Esophagus squamous epithelium (tissue), 5 donors: ENCODE data around the gene NELFCD. TPM values are rescaled to one million over a fixed set of nuclear protein-coding genes. Genes with fewer than 3 reads are reported as not detected.
A peak's percentile ranks its signal among the peaks of the same experiment; 100 is the strongest.

Experiments used
- DNase-seq: peaks from one replicate; lab custom pipeline; 2025; lab: John Stamatoyannopoulos, UW
- H3K27ac ChIP-seq, 4 donors: fragments of 200-600 bp; sonication (generic); one replicate each; pipeline ENCODE4 v1.5.1; 2016 to 2019; ENCODE audit warnings: mild to moderate bottlenecking in 1 of 4
- H3K27me3 ChIP-seq, 4 donors: fragments of 200-600 bp; sonication (generic); 1 replicate in 3 of 4; 2 replicates in 1 of 4; pipeline versions ENCODE4 v1.5.1 to v1.6.0; 2017 to 2021; ENCODE audit warnings: antibody characterized with exemption in 1 of 4
- H3K36me3 ChIP-seq, 3 donors: fragments of 200-600 bp; sonication (generic); one replicate each; pipeline ENCODE4 v1.5.1; 2016 to 2019
- H3K4me1 ChIP-seq, 3 donors: fragments of 200-600 bp; sonication (generic); one replicate each; pipeline ENCODE4 v1.5.1; 2017 to 2019
- H3K4me3 ChIP-seq, 4 donors: fragments of 200-600 bp; sonication (generic); 1 replicate in 3 of 4; 2 replicates in 1 of 4; pipeline ENCODE4 v1.5.1; 2016 to 2019; ENCODE audit warnings: mild to moderate bottlenecking in 2 of 4, moderate library complexity in 1 of 4
- H3K9me3 ChIP-seq, 3 donors: fragments of 200-600 bp; sonication (generic); one replicate each; pipeline ENCODE4 v1.5.1; 2016 to 2019
- CTCF ChIP-seq, 6 experiments: fragments of 450-650 bp in 4 of 6; fragments of 200-600 bp in 2 of 6; sonication (generic) in 2 of 6; IDR thresholded peaks; one replicate each; pipeline ENCODE4 v1.5.1; 2016 to 2019; ENCODE audit warnings: antibody characterized with exemption in 6 of 6, mild to moderate bottlenecking in 4 of 6, moderate library complexity in 4 of 6
- POLR2A ChIP-seq, 4 donors: fragments of 450-650 bp; IDR thresholded peaks; one replicate each; pipeline ENCODE4 v1.6.1; 2017; ENCODE audit warnings: antibody characterized with exemption in 4 of 4, mild to moderate bottlenecking in 4 of 4, moderate library complexity in 3 of 4
- WGBS, 2 donors: methylation state at CpG; one replicate each; pipeline ENCODE4 v1.1.5; 2018; 5-methylcytosine and 5-hydroxymethylcytosine counted together
- intact Hi-C: fragments of 100-400 bp; cut with DNase I; formaldehyde crosslinking; loops from one replicate; pipeline ENCODE4 v1.15.0; 2022
- total RNA-seq, 4 donors: library from RNA; depleted of rRNA; stranded (reverse); fragments of >200 nt; gene quantifications; one replicate each; pipeline ENCODE4 v1.1.0, GENCODE V29; 2016
- donor health status: DM: yes; HTN: yes; CAD: no.

The NELFCD gene
- total RNA-seq, 4 donors from 2014 or later = 40.5 to 64.3 (median 49.9) TPM

GRCh38 chr20:59025511-59025910 lies 44.5 kb downstream of the NELFCD start:
- DNase-seq = no peak
- Histone ChIP-seq H3K27ac (no peak overlapping the region), H3K36me3 (peaks cover 0 to 91% (median 26%) of the 10 kb centered on the region in 3 donors), H3K4me1 (peaks cover 13 to 44% (median 22%) of the 10 kb centered on the region in 3 donors), H3K9me3 (no peaks in the 10 kb centered on the region), H3K4me3 (no peak overlapping the region), H3K27me3 (no peaks in the 10 kb centered on the region)
- intact Hi-C loops = no loop called here
- WGBS, 2 donors = 88 to 92% methylated on average over 4 of the region's 4 CpGs
- TF ChIP-seq CTCF (IDR thresholded peaks at IDR 0.05) (no peak), POLR2A (IDR thresholded peaks at IDR 0.05) (no peak)

- Histone ChIP-seq H3K9me3 (no peaks in the 10 kb centered on the region), H3K27me3 (no peaks in the 10 kb centered on the region), H3K27ac (no peak overlapping the region), H3K4me1 (peaks cover 20 to 52% (median 30%) of the 10 kb centered on the region in 3 donors), H3K36me3 (peaks cover 0 to 83% (median 26%) of the 10 kb centered on the region in 3 donors), H3K4me3 (no peak overlapping the region)
- intact Hi-C loops = no loop called here
- no peak for DNase-seq
- WGBS, 2 donors = 66 to 76% methylated on average over 3 of the region's 5 CpGs
- TF ChIP-seq CTCF (IDR thresholded peaks at IDR 0.05) = no peak
- TF ChIP-seq POLR2A (IDR thresholded peaks at IDR 0.05) = no peak
Measured at GRCh38 chr20:59026904-59027740, 46.1 kb downstream of the NELFCD start.

DNA sequence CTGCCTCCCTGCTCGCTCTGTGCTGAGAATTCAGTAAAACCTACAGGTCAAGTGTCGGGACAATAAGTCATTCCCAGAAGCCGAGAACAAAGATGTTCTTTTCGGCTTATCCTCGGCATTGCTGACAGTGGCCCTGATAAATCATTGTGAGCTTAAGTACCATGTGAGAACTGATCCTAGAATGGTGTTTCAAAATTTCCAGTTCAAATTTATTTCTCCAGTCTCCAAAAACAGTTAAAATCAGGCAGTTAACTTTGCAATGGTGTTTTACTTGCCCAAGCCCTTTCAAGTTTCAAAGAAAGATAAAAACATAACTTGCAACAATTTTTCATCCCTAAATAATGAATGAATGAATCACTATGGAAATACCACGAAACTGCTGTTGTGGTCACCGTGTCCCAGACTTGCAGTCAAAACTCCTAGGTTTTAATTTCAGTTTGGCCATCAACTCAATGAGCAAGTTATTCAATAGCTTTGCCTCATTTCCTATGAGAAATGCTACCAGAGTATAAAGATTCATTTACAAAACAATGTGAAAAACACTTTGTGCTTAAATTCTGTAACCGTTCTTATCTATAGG lies 46.8 kb downstream of the NELFCD start:
- 78% methylated on average over 8 of the region's 8 CpGs for WGBS, 2 donors
- TF ChIP-seq POLR2A (IDR thresholded peaks at IDR 0.05) = no peak
- TF ChIP-seq CTCF (IDR thresholded peaks at IDR 0.05) = no peak
- H3K9me3 ChIP-seq = no peaks in the 10 kb centered on the region
- DNase-seq = no peak
- H3K36me3 ChIP-seq = peaks cover 0 to 76% (median 26%) of the 10 kb centered on the region in 3 donors
- no peak overlapping the region for H3K27ac ChIP-seq
- no peaks in the 10 kb centered on the region for H3K27me3 ChIP-seq
- intact Hi-C loops = no loop called here
- no peak overlapping the region for H3K4me3 ChIP-seq
- peaks cover 20 to 55% (median 30%) of the 10 kb centered on the region in 3 donors for H3K4me1 ChIP-seq

- peaks cover 20 to 59% (median 30%) of the 10 kb centered on the region in 3 donors for H3K4me1 ChIP-seq
- 26 to 46% methylated on average over 2 of the region's 2 CpGs for WGBS, 2 donors
- peaks cover 0 to 69% (median 22%) of the 10 kb centered on the region in 3 donors for H3K36me3 ChIP-seq
- DNase-seq = no peak
- H3K4me3 ChIP-seq = peak overlapping the region in 1 of 4 donors; percentile 7
- intact Hi-C loops = no loop called here
- no peaks in the 10 kb centered on the region for H3K9me3 ChIP-seq
- no peak for TF ChIP-seq POLR2A (IDR thresholded peaks at IDR 0.05)
- TF ChIP-seq CTCF (IDR thresholded peaks at IDR 0.05) = no peak
- no peak overlapping the region for H3K27ac ChIP-seq
- H3K27me3 ChIP-seq = no peaks in the 10 kb centered on the region
Measured at GRCh38 chr20:59028812-59029211, 47.8 kb downstream of the NELFCD start.
